A673 (cell line): Measurements from ENCODE around the gene CEMIP.

Experiments
- EZH2 ChIP-seq: fragments of 200-600 bp; sonication (generic); IDR thresholded peaks from 2 replicates; pipeline ENCODE4 v1.6.1; 2017; ENCODE audit warnings: borderline replicate concordance, low read depth, mild to moderate bottlenecking, mixed read lengths, antibody characterized with exemption, low read length; ENCODE audit not compliant: poor library complexity, severe bottlenecking
- TF ChIP-seq, protein P1 (sequence below): fragments of 300-800, 200-600 bp; sonication (generic); conservative IDR thresholded peaks from 2 replicates; pipeline ENCODE4 v1.5.1; 2017; ENCODE audit warnings: low read depth, mild to moderate bottlenecking, antibody characterized with exemption, low read length, moderate library complexity, mixed read lengths

DNA sequence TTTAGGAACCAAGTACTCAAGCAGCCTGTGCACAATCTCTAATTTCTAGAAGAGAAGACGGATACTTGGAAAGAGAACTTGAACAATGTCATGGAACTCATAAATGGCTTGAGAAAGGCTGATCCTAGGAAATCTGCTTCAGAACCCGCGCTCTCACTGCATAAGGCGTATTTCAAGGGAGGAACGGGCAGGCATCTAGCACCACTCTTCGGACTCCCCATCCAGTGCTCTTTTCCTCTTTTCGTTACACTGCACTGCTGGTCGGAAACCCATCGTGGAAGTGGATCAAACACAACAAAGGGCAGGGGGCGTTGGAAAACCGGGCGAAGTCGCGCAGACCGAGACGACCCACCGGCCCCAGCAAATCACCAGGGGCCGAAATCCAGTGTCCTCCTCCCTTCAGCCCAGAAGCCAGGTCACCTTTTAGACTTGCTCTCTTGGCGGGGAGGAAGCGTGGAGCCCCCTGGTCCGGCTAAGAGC lies 221.0 kb downstream of the CEMIP start:
- TF ChIP-seq, protein P1, sequence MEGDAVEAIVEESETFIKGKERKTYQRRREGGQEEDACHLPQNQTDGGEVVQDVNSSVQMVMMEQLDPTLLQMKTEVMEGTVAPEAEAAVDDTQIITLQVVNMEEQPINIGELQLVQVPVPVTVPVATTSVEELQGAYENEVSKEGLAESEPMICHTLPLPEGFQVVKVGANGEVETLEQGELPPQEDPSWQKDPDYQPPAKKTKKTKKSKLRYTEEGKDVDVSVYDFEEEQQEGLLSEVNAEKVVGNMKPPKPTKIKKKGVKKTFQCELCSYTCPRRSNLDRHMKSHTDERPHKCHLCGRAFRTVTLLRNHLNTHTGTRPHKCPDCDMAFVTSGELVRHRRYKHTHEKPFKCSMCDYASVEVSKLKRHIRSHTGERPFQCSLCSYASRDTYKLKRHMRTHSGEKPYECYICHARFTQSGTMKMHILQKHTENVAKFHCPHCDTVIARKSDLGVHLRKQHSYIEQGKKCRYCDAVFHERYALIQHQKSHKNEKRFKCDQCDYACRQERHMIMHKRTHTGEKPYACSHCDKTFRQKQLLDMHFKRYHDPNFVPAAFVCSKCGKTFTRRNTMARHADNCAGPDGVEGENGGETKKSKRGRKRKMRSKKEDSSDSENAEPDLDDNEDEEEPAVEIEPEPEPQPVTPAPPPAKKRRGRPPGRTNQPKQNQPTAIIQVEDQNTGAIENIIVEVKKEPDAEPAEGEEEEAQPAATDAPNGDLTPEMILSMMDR, result no peak
- no peak for TF ChIP-seq EZH2
